CD4-positive, alpha-beta T cell treated with Interferon alpha-2 for 1 hour (primary cell): Measurements from ENCODE around the gene OTX2.

Experiments
- DNase-seq, 2 donors: peaks; one replicate each; pipeline ENCODE4 v3.0.0-alpha.2; 2020 to 2022

The OTX2 gene

GRCh38 chr14:56794557-56795283, 15.6 kb downstream of the OTX2 start:
- no peak for DNase-seq

- DNase-seq, result no peak
These were observed 16.2 kb downstream of the OTX2 start for GRCh38 chr14:56794088-56794556.

- DNase-seq, result no peak
These were observed 20.3 kb downstream of the OTX2 start for GRCh38 chr14:56789955-56790354.

GRCh38 chr14:56787530-56787929, 22.7 kb downstream of the OTX2 start:
- no peak for DNase-seq

- DNase-seq, result no peak
These were observed 27.6 kb downstream of the OTX2 start for GRCh38 chr14:56782711-56783110.

GRCh38 chr14:56774503-56774902, 35.8 kb downstream of the OTX2 start:
- DNase-seq, result no peak

- DNase-seq, result no peak
These were observed 39.8 kb downstream of the OTX2 start for GRCh38 chr14:56770512-56770911.

- DNase-seq, result no peak
These were observed 49.9 kb downstream of the OTX2 start for GRCh38 chr14:56760164-56760914.

GRCh38 chr14:56759633-56760032, 50.6 kb downstream of the OTX2 start:
- no peak for DNase-seq

GRCh38 chr14:56759094-56759493, 51.2 kb downstream of the OTX2 start:
- no peak for DNase-seq

- no peak for DNase-seq
These were observed 55.4 kb downstream of the OTX2 start for GRCh38 chr14:56754921-56755320.

- DNase-seq, result no peak
These were observed 56.9 kb downstream of the OTX2 start for GRCh38 chr14:56753396-56753795.

GRCh38 chr14:56752428-56752827, 57.9 kb downstream of the OTX2 start:
- DNase-seq, result no peak

GRCh38 chr14:56751471-56751870, 58.8 kb downstream of the OTX2 start:
- no peak for DNase-seq
